Activated CD4-positive, alpha-beta T cell treated with anti-CD3 and anti-CD28 coated beads, Interleukin-2, amount 10 ng/mL, durations not matched to agents 7 days and 5 days (primary cell): ENCODE data around the gene MRPS7. TPM values are rescaled to one million over a fixed set of nuclear protein-coding genes. Genes with fewer than 3 reads are reported as not detected.

Experiments
- CTCF ChIA-PET: fragments of 350-600 bp; sonication (Branson Sonifier 250); formaldehyde crosslinking; loops from one replicate; lab custom pipeline; 2021; ENCODE audit warnings: antibody characterized with exemption; lab: Charles Lee
- POLR2A ChIA-PET: fragments of 350-600 bp; sonication (Branson Sonifier 250); formaldehyde crosslinking; loops from one replicate; lab custom pipeline; 2021; ENCODE audit warnings: antibody characterized with exemption; lab: Charles Lee
- DNase-seq: peaks from one replicate; pipeline ENCODE4 v3.0.0-alpha.2; 2020
- H3K27ac Mint-ChIP-seq: one replicate; pipeline ENCODE4 v1.8.0; 2021; ENCODE audit warnings: mild to moderate bottlenecking, moderate library complexity, mixed read lengths
- H3K27me3 Mint-ChIP-seq: one replicate; pipeline ENCODE4 v1.8.0; 2021; ENCODE audit warnings: mixed read lengths
- H3K36me3 Mint-ChIP-seq: one replicate; pipeline ENCODE4 v1.8.0; 2021; ENCODE audit warnings: low read depth, mixed read lengths
- H3K4me1 Mint-ChIP-seq: one replicate; pipeline ENCODE4 v1.8.0; 2021; ENCODE audit warnings: mixed read lengths
- H3K4me3 Mint-ChIP-seq: one replicate; pipeline ENCODE4 v1.8.0; 2021; ENCODE audit warnings: mild to moderate bottlenecking, moderate library complexity, mixed read lengths
- H3K9me3 Mint-ChIP-seq: one replicate; pipeline ENCODE4 v1.8.0; 2021; ENCODE audit warnings: mixed read lengths
- total RNA-seq, 2 experiments: library from RNA; stranded (reverse); gene quantifications; one replicate each; pipeline ENCODE4 v1.2.3, GENCODE V29; 2021

Gene MRPS7
- 10 to 100 TPM; 35.4 to 38.2 TPM for total RNA-seq

DNA sequence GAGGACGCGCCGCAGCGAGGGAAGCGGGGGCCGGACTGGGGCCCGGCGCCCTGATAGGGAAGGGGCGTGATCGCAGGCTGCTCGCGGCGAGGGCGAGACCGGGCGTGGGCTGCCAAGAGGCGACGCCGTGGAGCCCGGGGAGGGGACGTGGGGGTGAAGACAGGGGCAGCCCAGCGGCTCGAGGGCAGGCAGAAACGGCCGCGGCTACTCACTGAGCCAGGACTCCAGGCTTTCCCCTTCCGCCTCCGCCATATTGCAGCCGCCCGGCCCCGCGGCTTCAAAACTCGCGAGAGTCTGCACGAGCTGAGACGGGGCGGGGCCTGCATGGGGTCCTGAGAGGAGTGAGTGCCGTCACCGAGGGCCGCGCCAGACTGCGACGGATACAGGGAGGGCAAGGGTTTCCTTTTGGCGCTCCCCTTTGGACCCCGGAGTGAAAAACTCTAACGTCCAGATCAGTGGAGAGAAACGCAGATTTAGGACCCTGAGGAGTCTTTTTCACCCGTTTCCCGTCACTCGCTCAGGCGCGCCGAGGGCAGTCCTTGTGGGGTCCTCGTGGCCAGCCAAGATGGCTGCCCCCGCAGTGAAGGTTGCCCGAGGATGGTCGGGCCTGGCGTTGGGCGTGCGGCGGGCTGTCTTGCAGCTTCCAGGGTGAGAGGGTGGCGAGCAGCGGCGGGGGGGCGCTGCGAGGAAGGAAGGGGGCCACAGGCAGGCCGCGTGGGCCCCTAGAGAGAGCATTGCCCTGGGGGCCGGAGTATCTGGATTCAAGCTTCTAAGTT lies at the start of gene MRPS7, which contains the start of gene GGA3:
MRPS7 (plus strand) TSS at position 544 of the 776 bp plus-strand sequence; CDS start at position 566, 22 bp downstream.
GGA3 (minus strand) TSS at position 271 of the 776 bp plus-strand sequence; CDS start at position 252, 19 bp downstream.
- DNase-seq: peak; percentile 97
- CTCF ChIA-PET: interaction anchor here (0.5 to 4.3 kb wide), 22 partner anchors 9 to 152 kb away, joined by 3 to 115 read pairs (median 4); partner anchors contain the start of genes ARMC7, GRB2, MIF4GD and SLC25A19
- peaks cover 49% of the 10 kb centered on the region for H3K4me1 Mint-ChIP-seq
- H3K36me3 Mint-ChIP-seq: peaks cover 17% of the 10 kb centered on the region
- H3K9me3 Mint-ChIP-seq: no peaks in the 10 kb centered on the region
- peak within 1 kb of the TSS; percentile 100 for H3K27ac Mint-ChIP-seq
- no peaks in the 10 kb centered on the region for H3K27me3 Mint-ChIP-seq
- POLR2A ChIA-PET: interaction anchor here (0.6 to 2.2 kb wide), 6 partner anchors 9 to 257 kb away, joined by 3 to 13 read pairs (median 7); partner anchors contain the start of genes MIF4GD and NUP85
- H3K4me3 Mint-ChIP-seq: peak within 1 kb of the TSS; percentile 99

DNA sequence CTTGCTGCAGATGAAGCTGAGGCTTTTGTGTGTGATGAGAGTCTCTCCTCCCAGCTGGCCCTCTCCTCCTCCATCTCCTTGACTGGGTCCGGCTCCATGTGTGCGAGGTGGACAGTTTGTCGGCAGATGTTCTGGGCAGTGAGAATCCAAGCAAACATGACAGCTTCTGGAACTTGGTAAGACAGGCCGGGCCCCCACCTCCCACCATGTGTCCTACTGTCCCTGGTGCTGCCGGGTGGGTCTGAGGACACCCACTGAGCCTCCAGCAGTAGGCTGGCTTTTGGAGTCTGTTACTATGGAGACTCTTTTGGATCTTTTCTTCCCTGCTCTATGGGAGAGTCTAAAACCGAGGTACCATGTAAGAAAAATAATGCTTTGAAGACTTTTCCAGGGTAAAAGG lies 43.5 kb upstream of the MRPS7 start:
- Mint-ChIP-seq H3K36me3 (peaks cover 48% of the 10 kb centered on the region), H3K9me3 (no peaks in the 10 kb centered on the region), H3K4me1 (peaks cover 1% of the 10 kb centered on the region), H3K27me3 (no peaks in the 10 kb centered on the region), H3K27ac (no peak overlapping the region), H3K4me3 (no peak overlapping the region)
- DNase-seq: no peak
- ChIA-PET POLR2A (no interaction called here), CTCF (interaction anchor here (0.5 to 1.5 kb wide), 5 partner anchors 12 to 463 kb away, joined by 3 to 5 read pairs (median 4); no protein-coding TSS in a partner anchor)

GRCh38 chr17:75219815-75220214 lies 41.9 kb upstream of the MRPS7 start:
- POLR2A ChIA-PET: no interaction called here
- H3K27me3 Mint-ChIP-seq: no peaks in the 10 kb centered on the region
- peaks cover 44% of the 10 kb centered on the region for H3K36me3 Mint-ChIP-seq

GRCh38 chr17:75225016-75225415 lies 36.7 kb upstream of the MRPS7 start:
- H3K36me3 Mint-ChIP-seq: peaks cover 30% of the 10 kb centered on the region
- H3K4me1 Mint-ChIP-seq: no peaks in the 10 kb centered on the region

More at GRCh38 chr17:75219815-75220214, 41.9 kb upstream of the MRPS7 start:
- no peak for DNase-seq
- no peaks in the 10 kb centered on the region for H3K9me3 Mint-ChIP-seq
- no peak overlapping the region for H3K27ac Mint-ChIP-seq
- CTCF ChIA-PET: interaction anchor here (0.6 to 1.6 kb wide), 6 partner anchors 9 to 1341 kb away, joined by 3 to 8 read pairs (median 4); partner anchors contain the start of gene MIF4GD
- no peak overlapping the region for H3K4me3 Mint-ChIP-seq
- H3K4me1 Mint-ChIP-seq: peaks cover 1% of the 10 kb centered on the region

DNA sequence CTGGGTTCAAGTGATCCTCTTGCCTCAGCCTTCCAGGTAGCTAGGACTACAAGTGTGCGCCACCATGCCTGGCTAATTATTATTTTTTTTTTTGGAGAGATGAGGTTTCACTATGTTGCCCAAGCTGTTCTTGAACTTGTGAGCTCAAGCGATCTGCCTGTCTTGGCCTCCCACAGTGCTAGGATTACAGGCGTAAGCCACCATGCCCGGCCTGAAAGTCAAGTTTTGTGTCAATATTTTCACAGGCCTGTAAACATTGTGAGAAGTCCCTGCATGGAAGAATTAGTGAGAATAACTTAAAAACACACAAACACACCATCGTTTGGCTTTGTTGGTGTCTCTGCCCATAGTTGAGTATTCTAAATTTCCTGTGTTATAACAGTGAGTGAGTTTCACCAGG lies 34.0 kb upstream of the MRPS7 start:
- Mint-ChIP-seq H3K4me3 (no peak overlapping the region), H3K4me1 (no peaks in the 10 kb centered on the region), H3K9me3 (no peaks in the 10 kb centered on the region), H3K27me3 (no peaks in the 10 kb centered on the region), H3K27ac (no peak overlapping the region), H3K36me3 (peaks cover 31% of the 10 kb centered on the region)
- ChIA-PET POLR2A (no interaction called here), CTCF (interaction anchor here (0.6 to 0.7 kb wide), 4 partner anchors 12 to 1201 kb away, joined by 3 to 7 read pairs (median 3); no protein-coding TSS in a partner anchor)
- no peak for DNase-seq

More at GRCh38 chr17:75225016-75225415, 36.7 kb upstream of the MRPS7 start:
- no peaks in the 10 kb centered on the region for H3K9me3 Mint-ChIP-seq
- DNase-seq: no peak
- POLR2A ChIA-PET: interaction anchor here (0.6 kb wide), 1 partner anchor 32 kb away, joined by 5 read pairs; no protein-coding TSS in a partner anchor
- no peak overlapping the region for H3K27ac Mint-ChIP-seq
- H3K27me3 Mint-ChIP-seq: no peaks in the 10 kb centered on the region
- no peak overlapping the region for H3K4me3 Mint-ChIP-seq
- CTCF ChIA-PET: interaction anchor here (2.7 kb wide), 1 partner anchor 46 kb away, joined by 9 read pairs; the partner anchor contains the start of gene MIF4GD

DNA sequence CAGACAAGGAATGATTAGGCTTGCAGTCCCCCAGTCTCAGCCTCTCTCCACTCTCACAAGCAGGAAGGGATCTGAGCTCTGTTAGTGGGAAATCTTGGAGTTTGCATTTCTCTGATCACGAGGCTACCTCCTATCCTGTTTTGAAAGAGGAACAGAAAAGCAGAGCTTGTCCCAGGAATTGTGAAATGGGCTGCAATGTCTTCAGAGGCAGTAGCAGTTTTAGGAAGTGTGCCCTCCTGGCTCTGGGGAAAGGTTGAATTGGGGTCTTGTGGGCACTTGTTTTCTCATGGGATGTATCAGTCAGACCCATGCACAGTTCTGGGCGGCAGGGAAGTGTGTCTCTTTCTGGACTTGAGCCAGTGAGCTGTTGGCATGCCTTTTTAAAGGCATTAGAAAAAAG lies 33.4 kb upstream of the MRPS7 start:
- CTCF ChIA-PET: interaction anchor here (0.6 to 1.9 kb wide), 6 partner anchors 12 to 220 kb away, joined by 3 to 11 read pairs (median 3); no protein-coding TSS in a partner anchor
- Mint-ChIP-seq H3K27me3 (no peaks in the 10 kb centered on the region), H3K4me3 (no peak overlapping the region), H3K27ac (peak overlapping the region; percentile 3), H3K9me3 (no peaks in the 10 kb centered on the region), H3K36me3 (peaks cover 33% of the 10 kb centered on the region), H3K4me1 (no peaks in the 10 kb centered on the region)
- POLR2A ChIA-PET: no interaction called here
- no peak for DNase-seq

DNA sequence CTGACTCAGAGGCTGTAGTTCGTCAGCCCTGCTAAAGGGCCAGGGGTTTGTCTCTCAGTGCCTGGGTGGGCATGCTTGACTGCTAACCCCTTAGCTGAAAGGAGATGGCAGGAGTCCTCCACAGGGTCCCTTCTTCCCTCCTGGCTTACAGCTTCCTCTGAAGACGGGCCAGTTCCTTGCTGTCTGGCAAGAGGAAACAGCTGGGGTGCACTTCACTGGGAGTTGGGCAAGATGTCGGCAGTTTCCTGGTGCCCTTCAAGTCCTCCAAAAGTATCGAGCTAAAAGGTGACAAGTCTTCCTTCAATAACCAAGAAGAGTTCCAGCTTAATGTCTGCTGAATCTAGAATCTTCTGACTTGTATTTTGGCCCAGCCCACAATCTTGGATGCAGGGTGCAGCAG lies 32.8 kb upstream of the MRPS7 start:
- Mint-ChIP-seq H3K9me3 (no peaks in the 10 kb centered on the region), H3K36me3 (peaks cover 33% of the 10 kb centered on the region), H3K27me3 (no peaks in the 10 kb centered on the region), H3K27ac (no peak overlapping the region), H3K4me1 (no peaks in the 10 kb centered on the region), H3K4me3 (no peak overlapping the region)
- ChIA-PET CTCF (interaction anchor here (0.6 to 1.9 kb wide), 7 partner anchors 11 to 219 kb away, joined by 3 to 11 read pairs (median 3); partner anchors contain the start of gene MIF4GD), POLR2A (no interaction called here)
- DNase-seq: no peak

- Mint-ChIP-seq H3K27me3 (no peaks in the 10 kb centered on the region), H3K27ac (no peak overlapping the region), H3K4me3 (no peak overlapping the region), H3K36me3 (peaks cover 40% of the 10 kb centered on the region), H3K9me3 (no peaks in the 10 kb centered on the region), H3K4me1 (no peaks in the 10 kb centered on the region)
- CTCF ChIA-PET: interaction anchor here (1.1 to 1.3 kb wide), 4 partner anchors 13 to 23 kb away, joined by 3 to 5 read pairs (median 4); no protein-coding TSS in a partner anchor
- no peak for DNase-seq
- POLR2A ChIA-PET: no interaction called here
Observed at GRCh38 chr17:75231071-75231470, 30.6 kb upstream of the MRPS7 start.

- H3K4me3 Mint-ChIP-seq: no peak overlapping the region
- no peak overlapping the region for H3K27ac Mint-ChIP-seq
- peaks cover 48% of the 10 kb centered on the region for H3K36me3 Mint-ChIP-seq
- no peaks in the 10 kb centered on the region for H3K27me3 Mint-ChIP-seq
- H3K4me1 Mint-ChIP-seq: no peaks in the 10 kb centered on the region
- no peaks in the 10 kb centered on the region for H3K9me3 Mint-ChIP-seq
- ChIA-PET CTCF (interaction anchor here (0.6 to 1.3 kb wide), 5 partner anchors 12 to 117 kb away, joined by 3 to 6 read pairs (median 3); partner anchors contain the start of gene MIF4GD), POLR2A (interaction anchor here (0.5 kb wide), 1 partner anchor 30 kb away, joined by 4 read pairs; no protein-coding TSS in a partner anchor)
- DNase-seq: no peak
Observed at GRCh38 chr17:75231741-75232464, 29.8 kb upstream of the MRPS7 start.

GRCh38 chr17:75232786-75233185 lies 28.9 kb upstream of the MRPS7 start:
- no peak for DNase-seq
- Mint-ChIP-seq H3K4me3 (no peak overlapping the region), H3K4me1 (no peaks in the 10 kb centered on the region), H3K36me3 (peaks cover 49% of the 10 kb centered on the region), H3K27me3 (no peaks in the 10 kb centered on the region), H3K27ac (no peak overlapping the region), H3K9me3 (no peaks in the 10 kb centered on the region)
- CTCF ChIA-PET: interaction anchor here (1.3 kb wide), 1 partner anchor 118 kb away, joined by 6 read pairs; no protein-coding TSS in a partner anchor
- POLR2A ChIA-PET: no interaction called here

GRCh38 chr17:75237100-75238014 lies 24.3 kb upstream of the MRPS7 start:
- Mint-ChIP-seq H3K9me3 (no peaks in the 10 kb centered on the region), H3K27ac (no peak overlapping the region), H3K4me1 (peaks cover 14% of the 10 kb centered on the region), H3K36me3 (peaks cover 63% of the 10 kb centered on the region), H3K27me3 (no peaks in the 10 kb centered on the region), H3K4me3 (no peak overlapping the region)
- ChIA-PET CTCF (interaction anchor here (0.9 to 4.3 kb wide), 5 partner anchors 24 to 226 kb away, joined by 3 to 14 read pairs (median 3); partner anchors contain the start of genes GGA3, MRPS7 and SLC25A19), POLR2A (interaction anchor here (0.6 kb wide), 1 partner anchor 16 kb away, joined by 3 read pairs; no protein-coding TSS in a partner anchor)
- no peak for DNase-seq
